HEK293 (cell line): ENCODE results near the gene ITPKC.

ENCODE experiments used
- CTCF ChIA-PET: fragments of 350-600 bp; formaldehyde crosslinking; extraction: SDS; loops from one replicate; lab custom pipeline; 2021; ENCODE audit warnings: antibody characterized with exemption; lab: Yijun Ruan, JAX
- POLR2A ChIA-PET: fragments of 300-600 bp; formaldehyde crosslinking; extraction: SDS; loops from one replicate; lab custom pipeline; 2020; ENCODE audit warnings: antibody characterized with exemption, inconsistent platforms; lab: Yijun Ruan, JAX
- H3K27ac ChIP-seq: fragments of 200-500 bp; sonication (Bioruptor generic); 2 replicates; pipeline ENCODE4 v1.5.1; 2014; ENCODE audit warnings: low read depth, low read length, control low read depth, inconsistent platforms; ENCODE audit errors: extremely low read depth
- H3K36me3 ChIP-seq, 2 experiments: fragments of 200-500 bp in 1 of 2; sonication (Bioruptor generic) in 1 of 2; 1 replicate in 1 of 2; 2 replicates in 1 of 2; pipeline ENCODE4 v1.5.1; 2014 to 2017; ENCODE audit warnings: inconsistent platforms in 2 of 2, low read length in 2 of 2; ENCODE audit not compliant: control insufficient read depth in 2 of 2, insufficient read depth in 1 of 2
- H3K4me1 ChIP-seq: fragments of 200-500 bp; sonication (Bioruptor generic); 2 replicates; pipeline ENCODE4 v1.5.1; 2014; ENCODE audit warnings: mild to moderate bottlenecking, low read length, inconsistent platforms; ENCODE audit not compliant: control insufficient read depth, insufficient read depth
- H3K4me3 ChIP-seq: 2 replicates; pipeline ENCODE4 v1.5.1; 2011; ENCODE audit warnings: low read depth, mild to moderate bottlenecking, control low read depth, low read length, moderate library complexity
- H3K9me3 ChIP-seq: fragments of 200-500 bp; sonication (Bioruptor generic); 2 replicates; pipeline ENCODE4 v1.5.1; 2014; ENCODE audit warnings: low read depth, low read length, inconsistent platforms; ENCODE audit not compliant: control insufficient read depth, insufficient read depth
- BCL11B ChIP-seq: fragments of 450-650 bp; formaldehyde crosslinking; IDR thresholded peaks from 2 replicates; pipeline ENCODE4 v1.5.1; 2016; ENCODE audit warnings: low read depth, missing biosample characterization, missing genetic modification characterization
- EGR2 ChIP-seq: fragments of 450-650 bp; formaldehyde crosslinking; IDR thresholded peaks from 2 replicates; pipeline ENCODE4 v1.5.1; 2016; ENCODE audit warnings: low read depth, missing biosample characterization, missing genetic modification characterization
- HOXD13 ChIP-seq: sonication (generic); formaldehyde crosslinking; IDR thresholded peaks from 2 replicates; pipeline ENCODE4 v1.8.0; 2022; ENCODE audit warnings: missing genetic modification reagents, borderline replicate concordance
- IKZF3 ChIP-seq: fragments of 450-650 bp; IDR thresholded peaks from 2 replicates; pipeline ENCODE4 v1.5.0; 2018; ENCODE audit warnings: missing biosample characterization, mild to moderate bottlenecking, missing genetic modification characterization, moderate library complexity
- KLF9 ChIP-seq: fragments of 450-650 bp; formaldehyde crosslinking; IDR thresholded peaks from 2 replicates; pipeline ENCODE4 v1.5.1; 2016; ENCODE audit warnings: missing biosample characterization, missing genetic modification characterization, low read depth
- SP7 ChIP-seq: fragments of 450-650 bp; formaldehyde crosslinking; IDR thresholded peaks from 2 replicates; pipeline ENCODE4 v1.5.1; 2016; ENCODE audit warnings: missing biosample characterization, missing genetic modification characterization
- ZFHX2 ChIP-seq: fragments of 450-650 bp; formaldehyde crosslinking; conservative IDR thresholded peaks from 2 replicates; pipeline ENCODE4 v1.5.1; 2016; ENCODE audit warnings: missing biosample characterization, missing genetic modification characterization
- ZNF202 ChIP-seq: fragments of 450-650 bp; formaldehyde crosslinking; IDR thresholded peaks from 2 replicates; pipeline ENCODE4 v1.5.1; 2016; ENCODE audit warnings: missing biosample characterization, missing genetic modification characterization, borderline replicate concordance
- ZNF211 ChIP-seq: fragments of 450-650 bp; formaldehyde crosslinking; IDR thresholded peaks from 2 replicates; pipeline ENCODE4 v1.5.1; 2016; ENCODE audit warnings: low read depth, missing biosample characterization, missing genetic modification characterization
- ZNF239 ChIP-seq: fragments of 450-650 bp; formaldehyde crosslinking; IDR thresholded peaks from 2 replicates; pipeline ENCODE4 v1.5.1; 2016; ENCODE audit warnings: missing biosample characterization, missing genetic modification characterization
- ZNF529 ChIP-seq: fragments of 450-650 bp; formaldehyde crosslinking; IDR thresholded peaks from 2 replicates; pipeline ENCODE4 v1.5.1; 2017; ENCODE audit warnings: missing genetic modification characterization, missing biosample characterization; ENCODE audit not compliant: insufficient replicate concordance
- ZNF530 ChIP-seq: fragments of 450-650 bp; formaldehyde crosslinking; IDR thresholded peaks from 2 replicates; pipeline ENCODE4 v1.5.1; 2016; ENCODE audit warnings: low read depth, missing biosample characterization, missing genetic modification characterization
- ZNF677 ChIP-seq: fragments of 450-650 bp; IDR thresholded peaks from 2 replicates; pipeline ENCODE4 v1.5.0; 2018; ENCODE audit warnings: missing biosample characterization, mild to moderate bottlenecking, missing genetic modification characterization, moderate library complexity
- ZNF785 ChIP-seq: fragments of 450-650 bp; formaldehyde crosslinking; IDR thresholded peaks from 2 replicates; pipeline ENCODE4 v1.5.1; 2016; ENCODE audit warnings: missing biosample characterization, missing genetic modification characterization
- ZSCAN23 ChIP-seq: fragments of 450-650 bp; formaldehyde crosslinking; IDR thresholded peaks from 2 replicates; pipeline ENCODE4 v1.5.1; 2016; ENCODE audit warnings: missing biosample characterization, missing genetic modification characterization
- TF ChIP-seq, protein P1 (sequence below): fragments of 450-650 bp; formaldehyde crosslinking; IDR thresholded peaks from 2 replicates; pipeline ENCODE4 v1.5.1; 2016; ENCODE audit warnings: missing biosample characterization, missing genetic modification characterization
- TF ChIP-seq, protein P2 (sequence below): fragments of 450-650 bp; formaldehyde crosslinking; IDR thresholded peaks from 2 replicates; pipeline ENCODE4 v1.5.1; 2017; ENCODE audit warnings: missing biosample characterization, missing genetic modification characterization
- TF ChIP-seq, protein P3 (sequence below): fragments of 450-650 bp; formaldehyde crosslinking; IDR thresholded peaks from 2 replicates; pipeline ENCODE4 v1.5.1; 2016; ENCODE audit warnings: missing biosample characterization, missing genetic modification characterization, borderline replicate concordance

Gene ITPKC

DNA sequence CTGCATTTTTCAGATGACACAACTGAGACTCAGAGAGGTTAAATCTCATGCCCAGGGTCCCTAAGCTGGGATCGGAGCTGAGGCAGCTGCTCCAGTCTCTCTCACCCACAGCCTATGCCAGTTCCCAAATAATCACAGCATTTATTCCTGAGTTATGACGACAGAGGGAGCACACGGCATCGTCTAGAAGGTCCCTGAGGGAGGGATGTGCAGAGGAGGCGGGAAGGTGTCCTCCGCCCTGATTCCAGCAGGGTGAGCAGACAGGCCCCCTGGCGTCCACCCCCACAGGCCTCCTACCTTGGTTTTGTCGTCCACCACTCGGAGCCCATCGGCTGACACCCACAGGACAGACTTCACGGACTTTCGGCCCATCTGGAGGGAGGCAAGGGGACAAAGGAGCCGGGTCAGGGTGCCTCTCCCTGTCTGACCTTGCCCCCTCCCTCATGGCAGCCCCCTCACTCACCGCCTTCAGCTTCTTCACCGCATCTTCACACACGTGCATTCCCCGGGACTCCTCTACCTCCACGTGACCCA is 34.4 kb upstream of the ITPKC start:
- Histone ChIP-seq H3K4me1 (no peaks in the 10 kb centered on the region), H3K27ac (no peak overlapping the region), H3K4me3 (no peak overlapping the region), H3K9me3 (no peaks in the 10 kb centered on the region), H3K36me3 (peaks cover 56 to 65% of the 10 kb centered on the region in 2 experiments)
- POLR2A ChIA-PET, result interaction anchor here (0.5 kb wide), 1 partner anchor 335 kb away, joined by 4 read pairs; no protein-coding TSS in a partner anchor
- CTCF ChIA-PET, result interaction anchor here (1.3 kb wide), 1 partner anchor 19 kb away, joined by 3 read pairs; no protein-coding TSS in a partner anchor
- TF ChIP-seq ZFHX2 (tag by site-specific recombination) (0 out of 2 replicates have a peak, but pooled peaks have one; percentile 29), SP7 (tag by site-specific recombination) (no peak), IKZF3 (no peak), EGR2 (tag by site-specific recombination) (peak; percentile 69), ZNF785 (tag by site-specific recombination) (no peak), ZNF202 (tag by site-specific recombination) (no peak), BCL11B (tag by site-specific recombination) (no peak), KLF9 (tag by site-specific recombination) (no peak), ZNF529 (tag by site-specific recombination) (no peak), ZNF677 (tag by site-specific recombination) (no peak), ZSCAN23 (tag by site-specific recombination) (no peak), ZNF530 (tag by site-specific recombination) (no peak), ZNF239 (tag by site-specific recombination) (no peak), HOXD13 (CRISPR knock-in tag) (no peak), ZNF211 (tag by site-specific recombination) (no peak)
- TF ChIP-seq, protein P1, sequence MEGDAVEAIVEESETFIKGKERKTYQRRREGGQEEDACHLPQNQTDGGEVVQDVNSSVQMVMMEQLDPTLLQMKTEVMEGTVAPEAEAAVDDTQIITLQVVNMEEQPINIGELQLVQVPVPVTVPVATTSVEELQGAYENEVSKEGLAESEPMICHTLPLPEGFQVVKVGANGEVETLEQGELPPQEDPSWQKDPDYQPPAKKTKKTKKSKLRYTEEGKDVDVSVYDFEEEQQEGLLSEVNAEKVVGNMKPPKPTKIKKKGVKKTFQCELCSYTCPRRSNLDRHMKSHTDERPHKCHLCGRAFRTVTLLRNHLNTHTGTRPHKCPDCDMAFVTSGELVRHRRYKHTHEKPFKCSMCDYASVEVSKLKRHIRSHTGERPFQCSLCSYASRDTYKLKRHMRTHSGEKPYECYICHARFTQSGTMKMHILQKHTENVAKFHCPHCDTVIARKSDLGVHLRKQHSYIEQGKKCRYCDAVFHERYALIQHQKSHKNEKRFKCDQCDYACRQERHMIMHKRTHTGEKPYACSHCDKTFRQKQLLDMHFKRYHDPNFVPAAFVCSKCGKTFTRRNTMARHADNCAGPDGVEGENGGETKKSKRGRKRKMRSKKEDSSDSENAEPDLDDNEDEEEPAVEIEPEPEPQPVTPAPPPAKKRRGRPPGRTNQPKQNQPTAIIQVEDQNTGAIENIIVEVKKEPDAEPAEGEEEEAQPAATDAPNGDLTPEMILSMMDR (tag by site-specific recombination), result no peak
- TF ChIP-seq, protein P2, sequence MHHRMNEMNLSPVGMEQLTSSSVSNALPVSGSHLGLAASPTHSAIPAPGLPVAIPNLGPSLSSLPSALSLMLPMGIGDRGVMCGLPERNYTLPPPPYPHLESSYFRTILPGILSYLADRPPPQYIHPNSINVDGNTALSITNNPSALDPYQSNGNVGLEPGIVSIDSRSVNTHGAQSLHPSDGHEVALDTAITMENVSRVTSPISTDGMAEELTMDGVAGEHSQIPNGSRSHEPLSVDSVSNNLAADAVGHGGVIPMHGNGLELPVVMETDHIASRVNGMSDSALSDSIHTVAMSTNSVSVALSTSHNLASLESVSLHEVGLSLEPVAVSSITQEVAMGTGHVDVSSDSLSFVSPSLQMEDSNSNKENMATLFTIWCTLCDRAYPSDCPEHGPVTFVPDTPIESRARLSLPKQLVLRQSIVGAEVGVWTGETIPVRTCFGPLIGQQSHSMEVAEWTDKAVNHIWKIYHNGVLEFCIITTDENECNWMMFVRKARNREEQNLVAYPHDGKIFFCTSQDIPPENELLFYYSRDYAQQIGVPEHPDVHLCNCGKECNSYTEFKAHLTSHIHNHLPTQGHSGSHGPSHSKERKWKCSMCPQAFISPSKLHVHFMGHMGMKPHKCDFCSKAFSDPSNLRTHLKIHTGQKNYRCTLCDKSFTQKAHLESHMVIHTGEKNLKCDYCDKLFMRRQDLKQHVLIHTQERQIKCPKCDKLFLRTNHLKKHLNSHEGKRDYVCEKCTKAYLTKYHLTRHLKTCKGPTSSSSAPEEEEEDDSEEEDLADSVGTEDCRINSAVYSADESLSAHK, result no peak
- TF ChIP-seq, protein P3, sequence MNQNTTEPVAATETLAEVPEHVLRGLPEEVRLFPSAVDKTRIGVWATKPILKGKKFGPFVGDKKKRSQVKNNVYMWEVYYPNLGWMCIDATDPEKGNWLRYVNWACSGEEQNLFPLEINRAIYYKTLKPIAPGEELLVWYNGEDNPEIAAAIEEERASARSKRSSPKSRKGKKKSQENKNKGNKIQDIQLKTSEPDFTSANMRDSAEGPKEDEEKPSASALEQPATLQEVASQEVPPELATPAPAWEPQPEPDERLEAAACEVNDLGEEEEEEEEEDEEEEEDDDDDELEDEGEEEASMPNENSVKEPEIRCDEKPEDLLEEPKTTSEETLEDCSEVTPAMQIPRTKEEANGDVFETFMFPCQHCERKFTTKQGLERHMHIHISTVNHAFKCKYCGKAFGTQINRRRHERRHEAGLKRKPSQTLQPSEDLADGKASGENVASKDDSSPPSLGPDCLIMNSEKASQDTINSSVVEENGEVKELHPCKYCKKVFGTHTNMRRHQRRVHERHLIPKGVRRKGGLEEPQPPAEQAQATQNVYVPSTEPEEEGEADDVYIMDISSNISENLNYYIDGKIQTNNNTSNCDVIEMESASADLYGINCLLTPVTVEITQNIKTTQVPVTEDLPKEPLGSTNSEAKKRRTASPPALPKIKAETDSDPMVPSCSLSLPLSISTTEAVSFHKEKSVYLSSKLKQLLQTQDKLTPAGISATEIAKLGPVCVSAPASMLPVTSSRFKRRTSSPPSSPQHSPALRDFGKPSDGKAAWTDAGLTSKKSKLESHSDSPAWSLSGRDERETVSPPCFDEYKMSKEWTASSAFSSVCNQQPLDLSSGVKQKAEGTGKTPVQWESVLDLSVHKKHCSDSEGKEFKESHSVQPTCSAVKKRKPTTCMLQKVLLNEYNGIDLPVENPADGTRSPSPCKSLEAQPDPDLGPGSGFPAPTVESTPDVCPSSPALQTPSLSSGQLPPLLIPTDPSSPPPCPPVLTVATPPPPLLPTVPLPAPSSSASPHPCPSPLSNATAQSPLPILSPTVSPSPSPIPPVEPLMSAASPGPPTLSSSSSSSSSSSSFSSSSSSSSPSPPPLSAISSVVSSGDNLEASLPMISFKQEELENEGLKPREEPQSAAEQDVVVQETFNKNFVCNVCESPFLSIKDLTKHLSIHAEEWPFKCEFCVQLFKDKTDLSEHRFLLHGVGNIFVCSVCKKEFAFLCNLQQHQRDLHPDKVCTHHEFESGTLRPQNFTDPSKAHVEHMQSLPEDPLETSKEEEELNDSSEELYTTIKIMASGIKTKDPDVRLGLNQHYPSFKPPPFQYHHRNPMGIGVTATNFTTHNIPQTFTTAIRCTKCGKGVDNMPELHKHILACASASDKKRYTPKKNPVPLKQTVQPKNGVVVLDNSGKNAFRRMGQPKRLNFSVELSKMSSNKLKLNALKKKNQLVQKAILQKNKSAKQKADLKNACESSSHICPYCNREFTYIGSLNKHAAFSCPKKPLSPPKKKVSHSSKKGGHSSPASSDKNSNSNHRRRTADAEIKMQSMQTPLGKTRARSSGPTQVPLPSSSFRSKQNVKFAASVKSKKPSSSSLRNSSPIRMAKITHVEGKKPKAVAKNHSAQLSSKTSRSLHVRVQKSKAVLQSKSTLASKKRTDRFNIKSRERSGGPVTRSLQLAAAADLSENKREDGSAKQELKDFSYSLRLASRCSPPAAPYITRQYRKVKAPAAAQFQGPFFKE, result no peak
